GM23338 (cell line): ENCODE results near the gene CNTNAP2. TPM values are rescaled to one million over a fixed set of nuclear protein-coding genes. Genes with fewer than 3 reads are reported as not detected.

Source experiments
- ATAC-seq: fragments of 200-7000 bp; cut with Tn5 transposase; 3 replicates; pipeline ENCODE4 v1.9.1; 2020
- DNase-seq: peaks from one replicate; pipeline ENCODE4 v3.0.0-alpha.2; 2015; ENCODE audit warnings: low spot score
- H2AFZ ChIP-seq: fragments of 200-600 bp; sonication (generic); 2 replicates; pipeline ENCODE4 v1.8.0; 2016; ENCODE audit warnings: antibody characterized with exemption, mild to moderate bottlenecking, moderate library complexity
- H3F3A ChIP-seq: fragments of 200-600 bp; sonication (generic); replicated peaks from 2 replicates; pipeline ENCODE4 v1.8.0; 2017; ENCODE audit warnings: antibody characterized with exemption, mixed run types, low read depth
- H3K27ac ChIP-seq: fragments of 200-600 bp; sonication (generic); 2 replicates; pipeline ENCODE4 v1.6.1; 2016; ENCODE audit warnings: low read depth
- H3K27me3 ChIP-seq: fragments of 200-600 bp; sonication (generic); 2 replicates; pipeline ENCODE4 v1.8.0; 2016; ENCODE audit warnings: mild to moderate bottlenecking, mixed run types, moderate library complexity; ENCODE audit not compliant: insufficient read depth
- H3K36me3 ChIP-seq: fragments of 200-600 bp; sonication (generic); 2 replicates; pipeline ENCODE4 v1.8.0; 2016; ENCODE audit warnings: mild to moderate bottlenecking; ENCODE audit not compliant: insufficient read depth
- H3K4me1 ChIP-seq: fragments of 200-600 bp; sonication (generic); 2 replicates; pipeline ENCODE4 v1.8.0; 2016; ENCODE audit warnings: mild to moderate bottlenecking, moderate library complexity; ENCODE audit not compliant: insufficient read depth
- H3K4me2 ChIP-seq: fragments of 200-600 bp; sonication (generic); 2 replicates; pipeline ENCODE4 v1.7.1; 2017; ENCODE audit warnings: mixed run types
- H3K4me3 ChIP-seq: fragments of 200-600 bp; sonication (generic); 2 replicates; pipeline ENCODE4 v1.6.1; 2016; ENCODE audit warnings: mixed run types
- H3K79me2 ChIP-seq: fragments of 200-600 bp; sonication (generic); replicated peaks from 2 replicates; pipeline ENCODE4 v1.8.0; 2017; ENCODE audit warnings: mild to moderate bottlenecking; ENCODE audit not compliant: insufficient read depth
- H3K9me2 ChIP-seq: fragments of 200-600 bp; sonication (generic); 2 replicates; pipeline ENCODE4 v1.8.0; 2017; ENCODE audit not compliant: insufficient read depth
- H4K20me1 ChIP-seq: fragments of 200-600 bp; sonication (generic); replicated peaks from 2 replicates; pipeline ENCODE4 v1.8.0; 2017; ENCODE audit warnings: mild to moderate bottlenecking; ENCODE audit not compliant: insufficient read depth
- H3K27ac Mint-ChIP-seq: 2 replicates; pipeline ENCODE4 v1.8.0; 2020; ENCODE audit warnings: inconsistent platforms, mild to moderate bottlenecking, moderate library complexity, mixed read lengths
- H3K27me3 Mint-ChIP-seq: 3 replicates; pipeline ENCODE4 v1.8.0; 2022; ENCODE audit warnings: low read depth, mild to moderate bottlenecking, moderate library complexity, mixed read lengths, inconsistent platforms; ENCODE audit not compliant: insufficient read depth, poor library complexity
- H3K36me3 Mint-ChIP-seq: 3 replicates; pipeline ENCODE4 v1.8.0; 2021; ENCODE audit warnings: low read depth, mild to moderate bottlenecking, inconsistent platforms, moderate library complexity, mixed read lengths
- H3K4me1 Mint-ChIP-seq: 3 replicates; pipeline ENCODE4 v1.8.0; 2020; ENCODE audit warnings: mild to moderate bottlenecking, inconsistent platforms, mixed read lengths
- H3K4me3 Mint-ChIP-seq: 3 replicates; pipeline ENCODE4 v1.8.0; 2021; ENCODE audit warnings: moderate library complexity, mild to moderate bottlenecking, inconsistent platforms, mixed read lengths
- H3K9me3 Mint-ChIP-seq: 3 replicates; pipeline ENCODE4 v1.8.0; 2020; ENCODE audit warnings: moderate library complexity, mild to moderate bottlenecking, inconsistent platforms, mixed read lengths
- CREB1 ChIP-seq: fragments of 250-450 bp; sonication (Bioruptor Pico); IDR thresholded peaks from 2 replicates; pipeline ENCODE4 v1.5.0; 2020; ENCODE audit warnings: low read depth, mild to moderate bottlenecking, moderate library complexity
- CTCF ChIP-seq, 2 experiments: fragments of 200-600 bp in 1 of 2; sonication (generic) in 1 of 2; conservative IDR thresholded peaks; 2 replicates each; pipeline versions ENCODE4 v1.5.1 to v1.6.1; 2016 to 2017; ENCODE audit warnings: antibody characterized with exemption in 2 of 2, low read depth in 2 of 2, mild to moderate bottlenecking in 2 of 2, moderate library complexity in 1 of 2
- ETS1 ChIP-seq: IDR thresholded peaks from 2 replicates; pipeline ENCODE4 v1.6.1; 2016; ENCODE audit warnings: antibody characterized with exemption
- EZH2 ChIP-seq: fragments of 200-600 bp; sonication (generic); IDR thresholded peaks from one replicate; pipeline ENCODE4 v1.8.0; 2017; ENCODE audit warnings: antibody characterized with exemption, mild to moderate bottlenecking, low read depth; ENCODE audit not compliant: unreplicated experiment
- EZH2phosphoT487 ChIP-seq: fragments of 200-600 bp; sonication (generic); IDR thresholded peaks from one replicate; pipeline ENCODE4 v1.8.1; 2018; ENCODE audit warnings: antibody characterized with exemption; ENCODE audit not compliant: unreplicated experiment
- JUNB ChIP-seq: IDR thresholded peaks from one replicate; pipeline ENCODE4 v1.6.1; 2016; ENCODE audit warnings: antibody characterized with exemption; ENCODE audit not compliant: unreplicated experiment
- NANOG ChIP-seq: IDR thresholded peaks from 2 replicates; pipeline ENCODE4 v1.6.1; 2016; ENCODE audit warnings: antibody characterized with exemption, borderline replicate concordance
- POLR2AphosphoS5 ChIP-seq: IDR thresholded peaks from 2 replicates; pipeline ENCODE4 v1.6.1; 2016; ENCODE audit warnings: antibody characterized with exemption, low read depth
- REST ChIP-seq: IDR thresholded peaks from one replicate; pipeline ENCODE4 v1.6.1; 2018; ENCODE audit warnings: antibody characterized with exemption; ENCODE audit not compliant: unreplicated experiment
- STAT1 ChIP-seq: IDR thresholded peaks from one replicate; pipeline ENCODE4 v1.6.1; 2016; ENCODE audit warnings: antibody characterized with exemption; ENCODE audit not compliant: unreplicated experiment
- ZNF114 ChIP-seq: fragments of 250-450 bp; sonication (Bioruptor Pico); IDR thresholded peaks from 2 replicates; pipeline ENCODE4 v1.5.0; 2020; ENCODE audit warnings: mild to moderate bottlenecking, moderate library complexity
- ZNF331 ChIP-seq: fragments of 250-450 bp; sonication (Bioruptor Pico); IDR thresholded peaks from 2 replicates; pipeline ENCODE4 v1.5.0; 2020; ENCODE audit warnings: low read depth, mild to moderate bottlenecking, moderate library complexity
- ZNF462 ChIP-seq: fragments of 250-450 bp; sonication (Bioruptor Pico); IDR thresholded peaks from 2 replicates; pipeline ENCODE4 v1.5.0; 2020; ENCODE audit warnings: mild to moderate bottlenecking, moderate library complexity
- polyA plus RNA-seq: library from polyadenylated mRNA; unstranded; fragments of >200 nt; fragmentation: Nextera tagmentation; extraction: Ambion mirVana; gene quantifications from 2 replicates; pipeline ENCODE4 v1.2.1, GENCODE V29; 2016
- total RNA-seq: library from RNA; depleted of rRNA; stranded (reverse); fragments of >200 nt; shearing (Covaris generic); gene quantifications from 2 replicates; pipeline ENCODE4 v1.2.3, GENCODE V29; 2014

The CNTNAP2 gene
- total and polyA plus RNA-seq, 2 experiments from 2014 or later = 38.2 to 61.3 TPM

- H2AFZ ChIP-seq = no peak overlapping the region
- H3K4me2 ChIP-seq = no peak overlapping the region
Measured at GRCh38 chr7:147240468-147240867, 1123.9 kb downstream of the CNTNAP2 start.

More at GRCh38 chr7:147240468-147240867, 1123.9 kb downstream of the CNTNAP2 start:
- no peak overlapping the region for H3K4me3 ChIP-seq
- no peak overlapping the region for H3K27ac ChIP-seq
- H3K27me3 Mint-ChIP-seq = peaks cover 3% of the 10 kb centered on the region
- no peaks in the 10 kb centered on the region for H4K20me1 ChIP-seq
- no peak for DNase-seq
- no peaks in the 10 kb centered on the region for H3F3A ChIP-seq
- H3K36me3 ChIP-seq = no peaks in the 10 kb centered on the region
- H3K4me1 Mint-ChIP-seq = no peaks in the 10 kb centered on the region
- peaks cover 35% of the 10 kb centered on the region for H3K9me3 Mint-ChIP-seq
- no peaks in the 10 kb centered on the region for H3K4me1 ChIP-seq
- ATAC-seq = no peak
- no peaks in the 10 kb centered on the region for H3K79me2 ChIP-seq
- H3K27ac Mint-ChIP-seq = no peak overlapping the region
- H3K9me2 ChIP-seq = no peaks in the 10 kb centered on the region
- no peak overlapping the region for H3K4me3 Mint-ChIP-seq
- peaks cover 4% of the 10 kb centered on the region; the same call in 1 of the 3 replicates for H3K36me3 Mint-ChIP-seq
- H3K27me3 ChIP-seq = no peaks in the 10 kb centered on the region
- no peak for TF ChIP-seq ZNF331 (CRISPR knock-in tag)
- TF ChIP-seq REST = no peak
- TF ChIP-seq ZNF114 = no peak
- TF ChIP-seq POLR2AphosphoS5 = no peak
- no peak for TF ChIP-seq EZH2
- TF ChIP-seq CREB1 (CRISPR knock-in tag) = no peak
- TF ChIP-seq NANOG = no peak
- TF ChIP-seq STAT1 = no peak
- no peak for TF ChIP-seq ETS1
- no peak for TF ChIP-seq JUNB
- TF ChIP-seq ZNF462 (CRISPR knock-in tag) = no peak
- no peak for TF ChIP-seq CTCF (conservative IDR thresholded peaks at IDR 0.05; ENCODE audit: low read depth in 2 of 2)
- TF ChIP-seq EZH2phosphoT487 = no peak
